K562 (cell line): ENCODE measurements around the gene SHFL. TPM values are rescaled to one million over a fixed set of nuclear protein-coding genes. Genes with fewer than 3 reads are reported as not detected.

Experiments
- ATAC-seq: fragments of 200-7000 bp; cut with Tn5 transposase; 3 replicates; pipeline ENCODE4 v1.9.1; 2020; ENCODE audit warnings: moderate library complexity
- BruUV-seq: library from RNA; stranded (reverse); fragments of 400-500 nt; replicated peaks from 2 replicates; lab custom pipeline; 2021; lab: Mats Ljungman, UMichigan
- CTCF ChIA-PET: fragments of 300-600 bp; formaldehyde crosslinking; extraction: SDS; loops from one replicate; lab custom pipeline; 2021; ENCODE audit warnings: low intra/inter-chr PET ratio; lab: Yijun Ruan, JAX
- POLR2A ChIA-PET: fragments of 300-600, 350-650 bp; sonication (Branson Sonifier 250); formaldehyde crosslinking; extraction: SDS; loops from one replicate; lab custom pipeline; 2021; ENCODE audit warnings: antibody characterized with exemption, inconsistent platforms; lab: Yijun Ruan, JAX
- DNase-seq, 4 experiments: peaks; one replicate each; pipeline versions ENCODE4 v3.0.0 to v3.0.0-alpha.2; 2011 to 2018; ENCODE audit warnings: low spot score in 3 of 4, mixed read lengths in 3 of 4; ENCODE audit errors: extremely low read depth in 1 of 4
- FAIRE-seq: peaks from 2 replicates; lab custom pipeline; 2011; peaks lifted over from hg19 to GRCh38; lab: Jason Lieb, UNC
- H2AFZ ChIP-seq: 2 replicates; pipeline ENCODE4 v1.6.0; 2011; ENCODE audit warnings: low read depth, low read length, control low read depth, inconsistent platforms
- H3K27ac ChIP-seq: fragments of 200-600 bp; 3 replicates; pipeline ENCODE4 v1.8.0; 2011; ENCODE audit warnings: low read depth, mild to moderate bottlenecking, control low read depth, inconsistent platforms, low read length, moderate library complexity, mixed read lengths; ENCODE audit errors: extremely low read depth
- H3K27me3 ChIP-seq, 2 experiments: fragments of 300-600 bp in 1 of 2; 2 replicates in 1 of 2; 3 replicates in 1 of 2; pipeline versions ENCODE4 v1.6.0 to v1.8.0; 2011; ENCODE audit warnings: inconsistent platforms in 2 of 2, low read length in 2 of 2, mild to moderate bottlenecking in 1 of 2, mixed read lengths in 1 of 2, moderate library complexity in 1 of 2; ENCODE audit not compliant: control insufficient read depth in 2 of 2, insufficient read depth in 2 of 2
- H3K36me3 ChIP-seq: fragments of 300-600 bp; 3 replicates; pipeline ENCODE4 v1.8.0; 2011; ENCODE audit warnings: mild to moderate bottlenecking, low read length, inconsistent platforms; ENCODE audit not compliant: control insufficient read depth, insufficient read depth
- H3K4me1 ChIP-seq, 2 experiments: fragments of 200-600 bp in 1 of 2; replicated peaks in 1 of 2; 2 replicates in 1 of 2; 3 replicates in 1 of 2; pipeline versions ENCODE4 v1.5.1 to v1.8.0; 2011; ENCODE audit warnings: inconsistent platforms in 2 of 2, low read length in 2 of 2, mild to moderate bottlenecking in 1 of 2, mixed read lengths in 1 of 2, moderate library complexity in 1 of 2; ENCODE audit not compliant: control insufficient read depth in 2 of 2, insufficient read depth in 2 of 2
- H3K4me2 ChIP-seq: 2 replicates; pipeline ENCODE4 v1.6.1; 2011; ENCODE audit warnings: low read length, control low read depth, inconsistent platforms, mixed read lengths; ENCODE audit not compliant: insufficient read depth
- H3K4me3 ChIP-seq: fragments of 200-600 bp; sonication (generic), shearing (Covaris generic); 2 replicates; pipeline ENCODE4 v1.5.1; 2016; ENCODE audit warnings: control low read depth, inconsistent platforms
- H3K79me2 ChIP-seq: fragments of 200-600 bp; 3 replicates; pipeline ENCODE4 v1.8.0; 2011; ENCODE audit warnings: low read length, inconsistent platforms; ENCODE audit not compliant: control insufficient read depth, insufficient read depth
- H3K9ac ChIP-seq, 2 experiments: 2 replicates each; pipeline versions ENCODE4 v1.6.0 to v1.6.1; 2011; ENCODE audit warnings: low read depth in 2 of 2, low read length in 2 of 2, control low read depth in 1 of 2, inconsistent platforms in 1 of 2, mild to moderate bottlenecking in 1 of 2, mixed read lengths in 1 of 2; ENCODE audit not compliant: insufficient read depth in 1 of 2
- H3K9me1 ChIP-seq: one replicate; pipeline ENCODE4 v1.6.0; 2011; ENCODE audit warnings: inconsistent platforms, mild to moderate bottlenecking, low read length, moderate library complexity; ENCODE audit not compliant: control insufficient read depth, insufficient read depth
- H3K9me3 ChIP-seq: replicated peaks from 2 replicates; pipeline ENCODE4 v1.5.1; 2011; ENCODE audit warnings: low read depth, low read length, inconsistent platforms; ENCODE audit not compliant: control insufficient read depth, insufficient read depth
- H4K20me1 ChIP-seq: replicated peaks from 2 replicates; pipeline ENCODE4 v1.6.1; 2011; ENCODE audit warnings: low read length, inconsistent platforms, mixed read lengths; ENCODE audit not compliant: control insufficient read depth, insufficient read depth
- CEBPB ChIP-seq: fragments of 450-650 bp; IDR thresholded peaks from 2 replicates; pipeline ENCODE4 v1.6.1; 2016; ENCODE audit warnings: missing genetic modification characterization, missing compliant biosample characterization
- GABPA ChIP-seq: fragments of 200-800 bp; sonication (Bioruptor generic); conservative IDR thresholded peaks from 2 replicates; pipeline ENCODE4 v1.6.1; 2016; ENCODE audit warnings: low read depth, missing genetic modification characterization, missing compliant biosample characterization
- GABPB1 ChIP-seq: sonication (generic); formaldehyde crosslinking; IDR thresholded peaks from 2 replicates; pipeline ENCODE4 v1.8.0; 2022; ENCODE audit warnings: mild to moderate bottlenecking, missing genetic modification reagents
- HDAC1 ChIP-seq, 2 experiments: fragments of 450-650 bp; IDR thresholded peaks; 2 replicates each; pipeline ENCODE4 v1.6.1; 2016 to 2017; ENCODE audit warnings: inconsistent platforms in 1 of 2, mild to moderate bottlenecking in 1 of 2, moderate library complexity in 1 of 2
- TBP ChIP-seq: optimal IDR thresholded peaks from 2 replicates; pipeline ENCODE3; 2011; ENCODE audit warnings: low read depth, low read length, improper control_type of control experiment
- ZNF165 ChIP-seq: fragments of 250-450 bp; sonication (Bioruptor Pico); IDR thresholded peaks from 2 replicates; pipeline ENCODE4 v1.4.0; 2020; ENCODE audit warnings: borderline replicate concordance
- ZNF263 ChIP-seq: sonication (generic); formaldehyde crosslinking; IDR thresholded peaks from 2 replicates; pipeline ENCODE4 v1.8.0; 2022; ENCODE audit warnings: mild to moderate bottlenecking, missing genetic modification reagents, borderline replicate concordance
- ZNF384 ChIP-seq: IDR thresholded peaks from 2 replicates; pipeline ENCODE4 v1.6.1; 2012; ENCODE audit warnings: low read depth, low read length, improper control_type of control experiment
- WGBS: fragments of 100-300 bp; shearing (Covaris generic); methylation state at CpG from one replicate; pipeline ENCODE4 v1.1.6; 2016; ENCODE audit warnings: low coverage, mixed read lengths; ENCODE audit not compliant: insufficient coverage; ENCODE audit errors: missing lambda C conversion rate; 5-methylcytosine and 5-hydroxymethylcytosine counted together
- in situ Hi-C: fragments of 300-500 bp; cut with MboI; formaldehyde crosslinking; loops from 4 replicates; pipeline ENCODE4 v1.15.0; 2018; ENCODE audit warnings: inconsistent platforms, mixed read lengths
- intact Hi-C: fragments of 100-400 bp; cut with micrococcal nuclease; formaldehyde crosslinking; loops from 2 replicates; pipeline ENCODE4 v1.14.2; 2022
- polyA plus RNA-seq, 8 experiments: library from polyadenylated mRNA; depleted of rRNA in 4 of 8; stranded (reverse) in 5 of 8; unstranded in 3 of 8; fragments of >200 nt; fragmentation: Nextera tagmentation in 2 of 8; fragmentation: Illumina TruSeq in 1 of 8; extraction: Ambion mirVana in 2 of 8; extraction: Trizol in 1 of 8; gene quantifications; 2 replicates each; pipeline versions ENCODE4 v1.2.1 to v1.2.3, GENCODE V29; 2011 to 2014; ENCODE audit warnings: inconsistent platforms in 1 of 8, missing spikeins in 1 of 8
- total RNA-seq, 7 experiments: library from RNA; depleted of rRNA in 6 of 7; stranded (reverse); fragments of >200 nt in 6 of 7; fragmentation: Illumina TruSeq in 2 of 7; extraction: Trizol in 2 of 7; gene quantifications; 2 replicates each; pipeline versions ENCODE4 v1.2.1 to v1.2.3, GENCODE V29; 2011 to 2021; ENCODE audit warnings: low replicate concordance in 1 of 7
- TF ChIP-seq, protein P1 (sequence below): fragments of 450-650 bp; IDR thresholded peaks from 2 replicates; pipeline ENCODE4 v1.6.1; 2016; ENCODE audit warnings: antibody characterized with exemption
- TF ChIP-seq, protein P2 (sequence below): fragments of 250-450 bp; sonication (Bioruptor Pico); IDR thresholded peaks from 2 replicates; pipeline ENCODE4 v1.8.0; 2022; ENCODE audit warnings: inconsistent platforms
- TF ChIP-seq, protein P3 (sequence below): IDR thresholded peaks from 3 replicates; pipeline ENCODE4 v1.6.1; 2011; ENCODE audit warnings: borderline replicate concordance, mild to moderate bottlenecking, moderate library complexity; ENCODE audit not compliant: insufficient read length; ENCODE audit errors: extremely low read depth

The SHFL gene
- total and polyA plus RNA-seq, 9 of the 15 experiments (the other 6 are each of a cell fraction or from before 2014, with no cell fraction given) = 1.5 to 25.7 (median 13.0) TPM

DNA sequence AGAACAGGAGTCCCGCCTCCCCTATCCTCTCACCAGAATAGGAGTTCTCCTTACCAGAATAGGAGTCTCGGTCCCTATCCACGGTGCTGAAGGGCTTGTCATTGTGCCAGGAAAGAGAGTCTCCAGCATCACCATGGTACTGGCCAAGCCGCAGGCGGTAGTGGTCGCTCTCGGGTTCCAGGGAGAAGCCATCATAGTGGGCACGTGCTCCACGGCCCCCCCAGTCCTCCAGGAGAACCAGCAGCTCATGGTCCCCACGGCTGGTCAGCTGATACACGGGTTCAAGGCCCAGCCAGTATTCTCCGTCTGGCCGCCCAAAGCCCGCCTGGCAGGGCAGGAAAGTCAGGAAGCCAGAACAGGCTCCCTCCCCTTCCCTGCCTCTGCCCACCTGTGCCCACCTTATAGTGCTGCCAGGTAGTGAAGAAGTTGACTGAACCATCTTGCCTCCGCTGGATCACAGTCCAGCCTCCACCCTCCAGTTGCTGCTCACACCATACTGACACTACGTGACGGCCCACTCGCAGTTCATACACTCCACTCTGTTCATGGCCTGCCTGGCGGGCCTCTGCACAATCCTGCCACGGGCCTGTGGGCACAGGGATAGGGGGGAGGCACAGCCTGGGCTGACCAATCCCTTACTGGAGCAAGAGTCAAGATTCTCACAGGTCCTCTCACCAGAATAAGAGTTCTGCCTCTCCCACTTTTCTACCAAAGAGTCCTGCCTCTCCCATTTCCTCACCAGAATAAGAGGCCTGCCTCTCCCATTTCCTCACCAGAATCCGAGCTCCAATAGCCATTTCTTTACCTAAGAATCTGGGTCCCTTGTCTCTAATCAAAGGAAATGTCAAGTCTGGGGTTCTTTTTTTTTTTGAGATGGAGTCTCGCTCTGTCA, 7.4 kb downstream of the SHFL start (continued):
- TF ChIP-seq GABPA (tag) = no peak
- TF ChIP-seq, protein P1, sequence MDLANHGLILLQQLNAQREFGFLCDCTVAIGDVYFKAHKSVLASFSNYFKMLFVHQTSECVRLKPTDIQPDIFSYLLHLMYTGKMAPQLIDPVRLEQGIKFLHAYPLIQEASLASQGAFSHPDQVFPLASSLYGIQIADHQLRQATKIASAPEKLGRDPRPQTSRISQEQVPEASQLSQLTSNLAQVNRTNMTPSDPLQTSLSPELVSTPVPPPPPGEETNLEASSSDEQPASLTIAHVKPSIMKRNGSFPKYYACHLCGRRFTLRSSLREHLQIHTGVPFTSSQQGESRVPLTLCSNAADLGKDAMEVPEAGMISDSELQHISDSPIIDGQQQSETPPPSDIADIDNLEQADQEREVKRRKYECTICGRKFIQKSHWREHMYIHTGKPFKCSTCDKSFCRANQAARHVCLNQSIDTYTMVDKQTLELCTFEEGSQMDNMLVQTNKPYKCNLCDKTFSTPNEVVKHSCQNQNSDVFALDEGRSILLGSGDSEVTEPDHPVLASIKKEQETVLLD = no peak
- TF ChIP-seq ZNF384 = no peak

DNA sequence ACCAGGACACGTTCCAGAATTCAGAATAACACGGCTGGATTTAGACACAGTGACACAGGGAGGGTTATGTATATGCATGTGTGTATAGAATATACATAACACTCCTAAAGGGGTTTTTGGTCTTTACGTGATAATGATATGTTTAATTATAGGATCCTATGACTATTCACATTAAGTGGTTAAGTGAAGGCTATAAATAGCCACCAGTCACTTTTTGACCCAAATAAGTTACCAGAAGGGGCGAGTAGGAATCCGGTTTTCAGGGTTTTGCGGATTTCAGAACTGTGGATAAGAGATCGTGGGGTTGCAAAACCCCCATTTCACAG, 9.5 kb downstream of the SHFL start:
- no peaks in the 10 kb centered on the region for H3K36me3 ChIP-seq
- intact Hi-C loops = no loop called here
- no peak for FAIRE-seq
- H3K9ac ChIP-seq = peak overlapping the region; percentile 35 to 91
- H3K27me3 ChIP-seq = no peaks in the 10 kb centered on the region
- peaks cover 24 to 46% of the 10 kb centered on the region in 2 experiments for H3K4me1 ChIP-seq
- H3K4me2 ChIP-seq = peak overlapping the region; percentile 74
- in situ Hi-C loops = no loop called here
- DNase-seq = no peak
- no peak overlapping the region for H3K27ac ChIP-seq
- WGBS = 14% methylated on average over 7 of the region's 7 CpGs
- TF ChIP-seq, protein P2, sequence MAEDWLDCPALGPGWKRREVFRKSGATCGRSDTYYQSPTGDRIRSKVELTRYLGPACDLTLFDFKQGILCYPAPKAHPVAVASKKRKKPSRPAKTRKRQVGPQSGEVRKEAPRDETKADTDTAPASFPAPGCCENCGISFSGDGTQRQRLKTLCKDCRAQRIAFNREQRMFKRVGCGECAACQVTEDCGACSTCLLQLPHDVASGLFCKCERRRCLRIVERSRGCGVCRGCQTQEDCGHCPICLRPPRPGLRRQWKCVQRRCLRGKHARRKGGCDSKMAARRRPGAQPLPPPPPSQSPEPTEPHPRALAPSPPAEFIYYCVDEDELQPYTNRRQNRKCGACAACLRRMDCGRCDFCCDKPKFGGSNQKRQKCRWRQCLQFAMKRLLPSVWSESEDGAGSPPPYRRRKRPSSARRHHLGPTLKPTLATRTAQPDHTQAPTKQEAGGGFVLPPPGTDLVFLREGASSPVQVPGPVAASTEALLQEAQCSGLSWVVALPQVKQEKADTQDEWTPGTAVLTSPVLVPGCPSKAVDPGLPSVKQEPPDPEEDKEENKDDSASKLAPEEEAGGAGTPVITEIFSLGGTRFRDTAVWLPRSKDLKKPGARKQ (CRISPR knock-in tag) = 0 out of 2 replicates have a peak, but pooled peaks have one; percentile 59
- no peak for TF ChIP-seq ZNF165
- peak; percentile 5 for TF ChIP-seq TBP
- TF ChIP-seq, protein P3, sequence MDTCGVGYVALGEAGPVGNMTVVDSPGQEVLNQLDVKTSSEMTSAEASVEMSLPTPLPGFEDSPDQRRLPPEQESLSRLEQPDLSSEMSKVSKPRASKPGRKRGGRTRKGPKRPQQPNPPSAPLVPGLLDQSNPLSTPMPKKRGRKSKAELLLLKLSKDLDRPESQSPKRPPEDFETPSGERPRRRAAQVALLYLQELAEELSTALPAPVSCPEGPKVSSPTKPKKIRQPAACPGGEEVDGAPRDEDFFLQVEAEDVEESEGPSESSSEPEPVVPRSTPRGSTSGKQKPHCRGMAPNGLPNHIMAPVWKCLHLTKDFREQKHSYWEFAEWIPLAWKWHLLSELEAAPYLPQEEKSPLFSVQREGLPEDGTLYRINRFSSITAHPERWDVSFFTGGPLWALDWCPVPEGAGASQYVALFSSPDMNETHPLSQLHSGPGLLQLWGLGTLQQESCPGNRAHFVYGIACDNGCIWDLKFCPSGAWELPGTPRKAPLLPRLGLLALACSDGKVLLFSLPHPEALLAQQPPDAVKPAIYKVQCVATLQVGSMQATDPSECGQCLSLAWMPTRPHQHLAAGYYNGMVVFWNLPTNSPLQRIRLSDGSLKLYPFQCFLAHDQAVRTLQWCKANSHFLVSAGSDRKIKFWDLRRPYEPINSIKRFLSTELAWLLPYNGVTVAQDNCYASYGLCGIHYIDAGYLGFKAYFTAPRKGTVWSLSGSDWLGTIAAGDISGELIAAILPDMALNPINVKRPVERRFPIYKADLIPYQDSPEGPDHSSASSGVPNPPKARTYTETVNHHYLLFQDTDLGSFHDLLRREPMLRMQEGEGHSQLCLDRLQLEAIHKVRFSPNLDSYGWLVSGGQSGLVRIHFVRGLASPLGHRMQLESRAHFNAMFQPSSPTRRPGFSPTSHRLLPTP = no peak
- TF ChIP-seq ZNF263 (CRISPR knock-in tag) = 0 out of 2 replicates have a peak, but pooled peaks have one; percentile 1
- TF ChIP-seq GABPB1 (CRISPR knock-in tag) = peak; percentile 11
- TF ChIP-seq HDAC1 (IDR thresholded peaks at IDR 0.05) = 0 out of 4 replicates have a peak, but pooled peaks of 1 of the 2 experiments have one; percentile 22
- TF ChIP-seq CEBPB (tag) = peak; percentile 41; the same call in 1 of the 2 replicates
- no peaks in the 10 kb centered on the region for H3K79me2 ChIP-seq
- POLR2A ChIA-PET = interaction anchor here (0.6 to 2.8 kb wide), 11 partner anchors 11 to 360 kb away, joined by 3 to 19 read pairs (median 5); partner anchors contain the start of genes P2RY11 and PPAN
- BruUV-seq = no TSS peak
- H3K9me3 ChIP-seq = no peaks in the 10 kb centered on the region
- ATAC-seq = no peak
- no peaks in the 10 kb centered on the region for H4K20me1 ChIP-seq
- H2AFZ ChIP-seq = peak overlapping the region; percentile 90
- CTCF ChIA-PET = no interaction called here
- peak overlapping the region; percentile 9; the same call in 1 of the 2 replicates for H3K4me3 ChIP-seq
- no peaks in the 10 kb centered on the region for H3K9me1 ChIP-seq
